B cell (primary cell): ENCODE data around the gene LRP1-AS.

ENCODE experiments used
- CTCF ChIP-seq: fragments of 200-600 bp; IDR thresholded peaks from one replicate; pipeline ENCODE4 v1.8.0; 2022; ENCODE audit warnings: antibody characterized with exemption, mild to moderate bottlenecking
- EZH2 ChIP-seq: IDR thresholded peaks from 2 replicates; pipeline ENCODE4 v1.6.1; 2012; ENCODE audit warnings: borderline replicate concordance, low read depth, mild to moderate bottlenecking, moderate library complexity, low read length; ENCODE audit not compliant: insufficient read depth, poor library complexity, severe bottlenecking

DNA sequence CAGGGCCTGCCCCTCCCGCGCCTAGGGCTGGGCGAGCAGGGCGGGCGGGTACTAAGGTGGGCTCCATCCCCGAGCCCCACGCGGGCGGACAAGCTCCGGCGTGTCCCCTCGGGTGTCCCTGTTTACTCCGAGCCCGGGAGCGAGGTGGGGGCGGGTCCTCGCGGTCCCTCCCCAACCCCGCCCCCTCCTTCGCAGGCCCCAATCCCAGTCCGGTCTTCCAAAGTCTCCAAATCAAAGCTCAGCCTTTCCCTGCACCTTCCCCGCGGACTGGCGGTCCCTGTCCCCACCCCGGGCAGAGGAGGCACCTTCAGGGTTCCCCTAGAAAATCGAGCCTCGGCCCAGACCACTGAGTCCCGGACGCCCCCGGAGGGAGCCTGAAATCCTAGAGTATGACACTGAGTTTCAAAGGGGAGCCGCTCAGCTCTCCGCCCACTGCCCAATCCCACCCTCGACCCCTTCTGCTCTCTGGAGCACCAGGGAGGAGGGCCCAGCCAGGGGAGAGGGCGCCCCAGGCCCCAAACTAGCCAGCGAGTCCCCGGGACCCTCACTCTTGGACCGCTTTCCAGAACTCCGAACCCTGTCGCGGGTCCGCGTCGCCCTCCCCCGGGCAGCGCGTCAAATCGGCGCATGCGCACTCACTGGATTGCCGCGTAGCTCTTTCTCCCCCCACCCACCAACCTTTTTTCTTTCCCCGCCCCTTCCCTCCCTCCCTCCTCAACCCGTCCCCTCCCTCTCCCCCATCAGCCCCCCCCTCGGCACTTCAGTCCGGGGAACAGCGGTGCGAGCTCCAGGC lies 19.5 kb downstream of the LRP1-AS start, which contains the start of gene LRP1:
- TF ChIP-seq CTCF: no peak
- TF ChIP-seq EZH2: no peak
